Trophoblast cell (in vitro differentiated cells and primary cell): ENCODE results near the gene SBNO2.

Source experiments
- DNase-seq, 2 donors: peaks; one replicate each; pipeline ENCODE4 v3.0.0-alpha.2; 2016
- H2AFZ ChIP-seq: 2 replicates; pipeline ENCODE4 v1.6.1; 2013; ENCODE audit warnings: low read length, moderate library complexity, mild to moderate bottlenecking; ENCODE audit not compliant: insufficient read depth, poor library complexity
- H2AK5ac ChIP-seq: 2 replicates; pipeline ENCODE4 v1.6.1; 2013; ENCODE audit warnings: mild to moderate bottlenecking, low read length
- H2BK120ac ChIP-seq: 2 replicates; pipeline ENCODE4 v1.6.1; 2013; ENCODE audit warnings: low read length, mild to moderate bottlenecking, moderate library complexity; ENCODE audit not compliant: insufficient read depth, poor library complexity
- H2BK12ac ChIP-seq: 2 replicates; pipeline ENCODE4 v1.6.1; 2013; ENCODE audit warnings: mild to moderate bottlenecking, low read length, moderate library complexity
- H2BK5ac ChIP-seq: 2 replicates; pipeline ENCODE4 v1.6.1; 2013; ENCODE audit warnings: low read length, low read depth, moderate library complexity, mild to moderate bottlenecking; ENCODE audit not compliant: poor library complexity
- H3K14ac ChIP-seq: 2 replicates; pipeline ENCODE4 v1.6.1; 2013; ENCODE audit warnings: mild to moderate bottlenecking, low read length
- H3K18ac ChIP-seq: 2 replicates; pipeline ENCODE4 v1.6.1; 2013; ENCODE audit warnings: mild to moderate bottlenecking, low read length
- H3K23ac ChIP-seq: 2 replicates; pipeline ENCODE4 v1.6.1; 2013; ENCODE audit warnings: low read length
- H3K27ac ChIP-seq: 2 replicates; pipeline ENCODE4 v1.5.1; 2013; ENCODE audit warnings: low read depth, mild to moderate bottlenecking, inconsistent platforms, low read length, moderate library complexity
- H3K27me3 ChIP-seq: 2 replicates; pipeline ENCODE4 v1.6.1; 2013; ENCODE audit warnings: inconsistent platforms, mild to moderate bottlenecking, low read length, moderate library complexity; ENCODE audit not compliant: insufficient read depth
- H3K36me3 ChIP-seq, 2 experiments: 1 replicate in 1 of 2; 2 replicates in 1 of 2; pipeline ENCODE4 v1.6.1; 2013; ENCODE audit warnings: low read length in 2 of 2, mild to moderate bottlenecking in 2 of 2, moderate library complexity in 1 of 2; ENCODE audit not compliant: insufficient read depth in 2 of 2, control insufficient read depth in 1 of 2
- H3K4ac ChIP-seq: 2 replicates; pipeline ENCODE4 v1.6.1; 2013; ENCODE audit warnings: low read depth, mild to moderate bottlenecking, low read length, moderate library complexity
- H3K4me1 ChIP-seq, 2 experiments: 1 replicate in 1 of 2; 2 replicates in 1 of 2; pipeline ENCODE4 v1.6.1; 2013; ENCODE audit warnings: low read length in 2 of 2, mild to moderate bottlenecking in 2 of 2, moderate library complexity in 1 of 2; ENCODE audit not compliant: insufficient read depth in 2 of 2, control insufficient read depth in 1 of 2
- H3K4me2 ChIP-seq: 2 replicates; pipeline ENCODE4 v1.6.1; 2013; ENCODE audit warnings: inconsistent platforms, mild to moderate bottlenecking, low read length, moderate library complexity
- H3K4me3 ChIP-seq: 2 replicates; pipeline ENCODE4 v1.5.1; 2013; ENCODE audit warnings: mild to moderate bottlenecking, low read depth, low read length, inconsistent platforms
- H3K79me1 ChIP-seq: one replicate; pipeline ENCODE4 v1.6.1; 2013; ENCODE audit warnings: low read length
- H3K79me2 ChIP-seq: 2 replicates; pipeline ENCODE4 v1.6.1; 2013; ENCODE audit warnings: low read length, mild to moderate bottlenecking; ENCODE audit not compliant: control insufficient read depth, insufficient read depth, poor library complexity
- H3K9ac ChIP-seq: 2 replicates; pipeline ENCODE4 v1.6.1; 2013; ENCODE audit warnings: mild to moderate bottlenecking, low read length
- H3K9me3 ChIP-seq: 2 replicates; pipeline ENCODE4 v1.6.1; 2013; ENCODE audit warnings: low read depth, mild to moderate bottlenecking, control low read depth, inconsistent platforms, low read length; ENCODE audit not compliant: insufficient read depth
- H4K12ac ChIP-seq: 2 replicates; pipeline ENCODE4 v1.6.1; 2013; ENCODE audit warnings: low read depth, mild to moderate bottlenecking, low read length, moderate library complexity
- H4K8ac ChIP-seq: 2 replicates; pipeline ENCODE4 v1.6.1; 2013; ENCODE audit warnings: low read depth, mild to moderate bottlenecking, low read length, moderate library complexity
- H4K91ac ChIP-seq: one replicate; pipeline ENCODE4 v1.6.1; 2013; ENCODE audit warnings: low read depth, mild to moderate bottlenecking, low read length, moderate library complexity
- WGBS: extraction: QIAGEN DNeasy Blood & Tissue Kit; methylation state at CpG from one replicate; pipeline ENCODE4 v1.1.7; 2013; ENCODE audit warnings: missing lambda C conversion rate; ENCODE audit not compliant: insufficient read length, insufficient coverage; ENCODE audit errors: extremely low coverage; 5-methylcytosine and 5-hydroxymethylcytosine counted together

The SBNO2 gene

DNA sequence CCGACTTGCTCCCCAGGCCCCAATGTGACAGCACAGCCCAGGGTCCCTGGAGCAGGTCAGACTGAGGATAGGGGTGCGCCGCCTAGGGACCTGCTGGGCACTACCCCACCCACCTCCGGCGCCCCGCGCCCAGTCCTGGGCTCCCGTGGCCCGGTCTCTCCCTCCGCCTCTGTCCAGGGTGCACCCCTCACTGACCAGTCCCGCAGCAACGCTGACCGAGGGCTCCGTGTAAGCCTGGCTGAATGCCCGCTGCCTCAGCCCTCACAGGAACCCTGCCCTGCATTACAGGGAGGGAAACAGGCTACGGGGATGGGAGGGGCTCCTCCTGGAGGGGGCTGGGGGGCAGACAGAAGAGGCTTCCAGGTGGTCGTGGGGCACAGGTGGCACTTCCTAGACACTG lies 38.6 kb downstream of the SBNO2 start:
- Histone ChIP-seq H3K23ac (no peak overlapping the region), H2BK12ac (no peak overlapping the region), H3K4me3 (no peak overlapping the region), H2AK5ac (no peak overlapping the region), H4K8ac (no peak overlapping the region), H3K79me2 (peaks cover 3% of the 10 kb centered on the region), H4K91ac (no peak overlapping the region), H3K4me1 (peaks cover 16 to 21% of the 10 kb centered on the region in 2 experiments), H3K36me3 (peaks cover 4 to 21% of the 10 kb centered on the region in 2 experiments), H2BK5ac (no peak overlapping the region), H3K27me3 (no peaks in the 10 kb centered on the region), H3K9me3 (no peaks in the 10 kb centered on the region), H3K4me2 (no peak overlapping the region), H2BK120ac (no peak overlapping the region), H3K14ac (no peak overlapping the region), H4K12ac (no peak overlapping the region), H3K18ac (no peak overlapping the region), H2AFZ (no peak overlapping the region), H3K79me1 (peaks cover 11% of the 10 kb centered on the region), H3K27ac (no peak overlapping the region), H3K9ac (no peak overlapping the region), H3K4ac (no peak overlapping the region)
- no peak for DNase-seq
- no CpG with 5 or more reads among the region's 17 CpGs for WGBS

DNA sequence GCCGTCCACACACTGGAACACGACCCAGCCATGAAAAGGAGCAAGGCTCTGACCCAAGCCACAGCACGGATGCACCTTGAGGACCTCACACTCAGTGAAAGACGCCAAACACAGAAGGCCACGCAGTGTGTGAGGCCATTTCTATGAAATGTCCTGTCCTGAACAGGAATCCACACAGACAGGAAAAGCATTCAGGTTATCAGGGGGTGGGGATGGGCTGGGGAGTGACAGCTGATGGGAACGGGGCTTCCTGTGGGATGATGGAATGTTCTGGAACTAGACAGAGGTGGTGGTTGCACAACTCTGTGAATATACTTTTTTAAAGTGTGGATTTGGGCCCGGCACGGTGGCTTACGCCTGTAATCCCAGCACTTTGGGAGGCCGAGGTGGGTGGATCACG lies 39.6 kb downstream of the SBNO2 start:
- peaks cover 4 to 22% of the 10 kb centered on the region in 2 experiments for H3K36me3 ChIP-seq
- no peak overlapping the region for H2BK12ac ChIP-seq
- no peak overlapping the region for H3K9ac ChIP-seq
- H4K91ac ChIP-seq = peak overlapping the region; percentile 5
- H3K79me2 ChIP-seq = peaks cover 3% of the 10 kb centered on the region
- peaks cover 16 to 21% of the 10 kb centered on the region in 2 experiments for H3K4me1 ChIP-seq
- H2AFZ ChIP-seq = no peak overlapping the region
- H3K4me2 ChIP-seq = no peak overlapping the region
- no CpG with 5 or more reads among the region's 11 CpGs for WGBS
- no peak overlapping the region for H3K23ac ChIP-seq
- H3K4ac ChIP-seq = no peak overlapping the region
- H2BK120ac ChIP-seq = no peak overlapping the region
- peak overlapping the region; percentile 29 for H3K27ac ChIP-seq
- H3K9me3 ChIP-seq = no peaks in the 10 kb centered on the region
- DNase-seq = peak; percentile 63 to 66
- no peak overlapping the region for H4K12ac ChIP-seq
- peaks cover 11% of the 10 kb centered on the region for H3K79me1 ChIP-seq
- H3K14ac ChIP-seq = no peak overlapping the region
- H2BK5ac ChIP-seq = peak overlapping the region; percentile 0
- no peak overlapping the region for H2AK5ac ChIP-seq
- H3K18ac ChIP-seq = peak overlapping the region; percentile 3
- no peak overlapping the region for H4K8ac ChIP-seq
- H3K4me3 ChIP-seq = no peak overlapping the region
- no peaks in the 10 kb centered on the region for H3K27me3 ChIP-seq

DNA sequence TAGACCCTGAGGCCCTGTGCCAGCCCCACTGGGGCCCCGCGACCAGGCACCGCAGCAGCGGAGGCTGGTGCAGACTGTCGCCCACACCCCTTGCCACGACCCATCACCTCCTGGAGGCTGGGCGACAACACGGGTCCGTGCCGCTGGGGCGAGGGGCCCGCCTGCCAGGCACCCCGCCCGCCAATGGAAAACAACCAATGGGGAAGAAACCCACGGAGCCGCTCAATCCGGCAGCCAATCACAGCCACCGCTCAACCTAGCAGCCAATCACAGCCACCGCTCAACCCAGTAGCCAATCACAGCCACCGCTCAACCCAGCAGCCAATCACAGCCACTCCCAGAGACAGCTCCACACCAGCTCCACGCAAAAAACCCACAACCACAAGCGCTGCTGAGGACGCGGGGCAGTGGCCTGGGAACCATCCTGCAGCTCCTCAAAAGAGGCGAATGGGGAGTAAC lies 40.6 kb downstream of the SBNO2 start:
- WGBS = no CpG with 5 or more reads among the region's 25 CpGs
- Histone ChIP-seq H2AK5ac (peak overlapping the region; percentile 22), H3K79me2 (peaks cover 3% of the 10 kb centered on the region), H3K9ac (no peak overlapping the region), H3K27me3 (no peaks in the 10 kb centered on the region), H3K27ac (no peak overlapping the region), H2BK5ac (no peak overlapping the region), H2BK120ac (no peak overlapping the region), H3K9me3 (no peaks in the 10 kb centered on the region), H4K12ac (no peak overlapping the region), H3K4ac (no peak overlapping the region), H3K23ac (no peak overlapping the region), H2BK12ac (peak overlapping the region; percentile 24), H3K79me1 (peaks cover 11% of the 10 kb centered on the region), H3K4me1 (peaks cover 16 to 21% of the 10 kb centered on the region in 2 experiments), H3K18ac (peak overlapping the region; percentile 17), H4K8ac (peak overlapping the region; percentile 35), H3K14ac (no peak overlapping the region), H3K36me3 (peaks cover 0 to 20% of the 10 kb centered on the region in 2 experiments), H3K4me3 (no peak overlapping the region), H3K4me2 (no peak overlapping the region), H2AFZ (no peak overlapping the region), H4K91ac (peak overlapping the region; percentile 5)
- DNase-seq = no peak

DNA sequence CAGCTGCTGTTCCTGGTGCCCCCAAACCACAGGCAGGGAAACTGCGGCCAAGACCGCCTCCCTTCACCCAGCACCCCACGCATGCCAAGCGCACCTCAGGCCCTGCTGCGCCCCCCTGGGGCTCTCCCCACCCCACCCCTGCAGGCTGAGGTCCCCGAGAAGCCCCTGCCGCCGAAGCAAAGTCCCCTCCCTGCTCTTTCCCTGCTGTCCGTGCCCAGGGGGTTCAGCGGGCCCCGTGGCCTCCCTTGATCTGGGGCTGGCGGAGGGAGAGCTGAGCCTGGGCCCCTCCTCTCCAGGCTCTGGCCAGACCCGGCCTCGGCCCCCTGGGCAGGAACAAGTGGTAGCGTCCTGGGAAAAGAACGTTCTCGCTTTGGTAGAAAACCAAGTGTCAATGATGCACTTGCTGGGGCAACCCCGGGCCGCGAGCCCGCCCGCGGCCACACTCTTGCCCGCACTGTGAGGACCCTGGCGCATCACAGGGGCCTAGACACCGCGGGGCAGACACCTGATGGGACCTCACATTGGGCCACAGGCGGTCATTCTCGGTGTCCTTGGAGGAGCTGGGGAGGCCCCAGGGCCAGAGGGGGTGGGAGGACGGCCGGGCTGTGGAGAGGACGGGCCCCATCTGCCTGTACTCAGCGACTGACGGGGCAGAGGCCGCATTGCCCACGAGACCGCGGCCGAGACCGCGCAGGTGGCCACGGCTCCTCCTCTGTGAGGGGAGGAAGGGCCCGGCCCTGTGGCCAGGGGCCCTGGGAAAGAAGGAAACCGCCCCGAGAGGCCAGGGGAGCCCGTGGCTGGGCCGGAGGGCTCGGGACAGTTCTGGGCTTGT lies 41.3 kb downstream of the SBNO2 start:
- Histone ChIP-seq H3K9ac (no peak overlapping the region), H3K4ac (peak overlapping the region; percentile 35), H3K23ac (no peak overlapping the region), H2BK12ac (peak overlapping the region; percentile 24), H3K4me3 (peak overlapping the region; percentile 37), H3K18ac (peak overlapping the region; percentile 75), H3K4me1 (peaks cover 16 to 21% of the 10 kb centered on the region in 2 experiments), H3K27me3 (no peaks in the 10 kb centered on the region), H4K8ac (peak overlapping the region; percentile 81), H2BK5ac (peak overlapping the region; percentile 18), H3K79me1 (peaks cover 11% of the 10 kb centered on the region), H3K4me2 (peak overlapping the region; percentile 80), H3K9me3 (no peaks in the 10 kb centered on the region), H3K79me2 (peaks cover 3% of the 10 kb centered on the region), H4K12ac (peak overlapping the region; percentile 37), H2BK120ac (peak overlapping the region; percentile 44), H2AK5ac (peak overlapping the region; percentile 59), H2AFZ (peak overlapping the region; percentile 6), H3K36me3 (peaks cover 0 to 20% of the 10 kb centered on the region in 2 experiments), H4K91ac (peak overlapping the region; percentile 75), H3K14ac (peak overlapping the region; percentile 22), H3K27ac (peak overlapping the region; percentile 55)
- DNase-seq = no peak
- WGBS = no CpG with 5 or more reads among the region's 48 CpGs
